HepG2 (cell line): ENCODE results near the gene ASCC3. TPM values are rescaled to one million over a fixed set of nuclear protein-coding genes. Genes with fewer than 3 reads are reported as not detected.

Source experiments
- ATAC-seq: fragments of 200-7000 bp; cut with Tn5 transposase; 3 replicates; pipeline ENCODE4 v1.9.1; 2020; ENCODE audit warnings: mild to moderate bottlenecking, moderate library complexity
- BruUV-seq: library from RNA; stranded (reverse); fragments of 400-500 nt; replicated peaks from 2 replicates; lab custom pipeline; 2021; lab: Mats Ljungman, UMichigan
- CTCF ChIA-PET: fragments of 300-600 bp; formaldehyde crosslinking; extraction: SDS; loops from one replicate; lab custom pipeline; 2021; ENCODE audit warnings: low total read pairs, inconsistent platforms, low intra/inter-chr PET ratio; lab: Yijun Ruan, JAX
- POLR2A ChIA-PET: fragments of 350-600 bp; sonication (Branson Sonifier 250); formaldehyde crosslinking; loops from one replicate; lab custom pipeline; 2020; ENCODE audit warnings: antibody characterized with exemption, inconsistent platforms; lab: Yijun Ruan, JAX
- DNase-seq: peaks from one replicate; pipeline ENCODE4 v3.0.0-alpha.2; 2015; ENCODE audit warnings: low spot score
- FAIRE-seq: peaks from 3 replicates; lab custom pipeline; 2011; peaks lifted over from hg19 to GRCh38; lab: Jason Lieb, UNC
- H2AFZ ChIP-seq: one replicate; pipeline ENCODE4 v1.6.1; 2011; ENCODE audit warnings: low read length, inconsistent platforms
- H3K27ac ChIP-seq: fragments of 300-600 bp; 3 replicates; pipeline ENCODE4 v1.8.0; 2011; ENCODE audit warnings: mixed run types, mild to moderate bottlenecking, mixed read lengths, low read length, inconsistent platforms; ENCODE audit not compliant: insufficient read depth; ENCODE audit errors: extremely low read length
- H3K27me3 ChIP-seq, 2 experiments: fragments of 200-600 bp in 1 of 2; 2 replicates in 1 of 2; 3 replicates in 1 of 2; pipeline versions ENCODE4 v1.6.0 to v1.8.0; 2011; ENCODE audit warnings: low read length in 2 of 2, mild to moderate bottlenecking in 2 of 2, moderate library complexity in 2 of 2, inconsistent platforms in 1 of 2; ENCODE audit not compliant: insufficient read depth in 2 of 2, control insufficient read depth in 1 of 2
- H3K36me3 ChIP-seq, 2 experiments: fragments of 200-600 bp in 1 of 2; replicated peaks in 1 of 2; 2 replicates in 1 of 2; 3 replicates in 1 of 2; pipeline versions ENCODE4 v1.5.1 to v1.8.0; 2011; ENCODE audit warnings: low read length in 2 of 2, inconsistent platforms in 1 of 2; ENCODE audit not compliant: insufficient read depth in 2 of 2, control insufficient read depth in 1 of 2
- H3K4me1 ChIP-seq: 2 replicates; pipeline ENCODE4 v1.5.1; 2012; ENCODE audit warnings: low read length, inconsistent platforms; ENCODE audit not compliant: insufficient read depth
- H3K4me2 ChIP-seq: 2 replicates; pipeline ENCODE4 v1.6.0; 2011; ENCODE audit warnings: low read depth, low read length, inconsistent platforms
- H3K4me3 ChIP-seq, 3 experiments: fragments of 200-600 bp in 1 of 3; sonication (generic), shearing (Covaris generic) in 1 of 3; replicated peaks in 1 of 3; 2 replicates each; pipeline ENCODE4 v1.5.1; 2011 to 2016; ENCODE audit warnings: low read length in 3 of 3, inconsistent platforms in 2 of 3, low read depth in 2 of 3, mild to moderate bottlenecking in 2 of 3, control low read depth in 1 of 3, mixed read lengths in 1 of 3; ENCODE audit not compliant: insufficient read depth in 1 of 3
- H3K79me2 ChIP-seq: one replicate; pipeline ENCODE4 v1.6.1; 2011; ENCODE audit warnings: low read length, inconsistent platforms; ENCODE audit not compliant: insufficient read depth
- H3K9ac ChIP-seq: 2 replicates; pipeline ENCODE4 v1.6.0; 2011; ENCODE audit warnings: mild to moderate bottlenecking, low read depth, low read length, inconsistent platforms; ENCODE audit not compliant: insufficient read depth
- H3K9me3 ChIP-seq: 2 replicates; pipeline ENCODE4 v1.5.1; 2012; ENCODE audit warnings: mild to moderate bottlenecking, low read length
- H4K20me1 ChIP-seq: 2 replicates; pipeline ENCODE4 v1.6.0; 2011; ENCODE audit warnings: inconsistent platforms, mild to moderate bottlenecking, low read length, moderate library complexity; ENCODE audit not compliant: insufficient read depth
- HOXA7 ChIP-seq: sonication (generic); formaldehyde crosslinking; IDR thresholded peaks from 2 replicates; pipeline ENCODE4 v1.8.1; 2022; ENCODE audit warnings: mild to moderate bottlenecking, missing genetic modification reagents, moderate library complexity
- NONO ChIP-seq, 2 experiments: fragments of 450-650 bp in 1 of 2; sonication (generic) in 1 of 2; formaldehyde crosslinking in 1 of 2; IDR thresholded peaks in 1 of 2; conservative IDR thresholded peaks in 1 of 2; 2 replicates each; pipeline versions ENCODE4 v1.6.1 to v1.8.0; 2017 to 2022; ENCODE audit warnings: mild to moderate bottlenecking in 1 of 2, missing genetic modification reagents in 1 of 2, moderate library complexity in 1 of 2
- RFX1 ChIP-seq: fragments of 450-650 bp; IDR thresholded peaks from 2 replicates; pipeline ENCODE4 v1.6.1; 2017
- STAG1 ChIP-seq: sonication (generic); formaldehyde crosslinking; IDR thresholded peaks from 2 replicates; pipeline ENCODE4 v1.4.0; 2020; ENCODE audit warnings: missing genetic modification reagents
- TBX3 ChIP-seq: fragments of 450-650 bp; IDR thresholded peaks from 2 replicates; pipeline ENCODE4 v1.6.1; 2017; ENCODE audit warnings: antibody characterized with exemption, mild to moderate bottlenecking, inconsistent platforms, borderline replicate concordance
- ZNF597 ChIP-seq: sonication (generic); formaldehyde crosslinking; IDR thresholded peaks from 2 replicates; pipeline ENCODE4 v1.5.0; 2020; ENCODE audit warnings: missing genetic modification reagents
- ZSCAN25 ChIP-seq: sonication (generic); formaldehyde crosslinking; IDR thresholded peaks from 2 replicates; pipeline ENCODE4 v1.8.0; 2022; ENCODE audit warnings: mild to moderate bottlenecking, missing genetic modification reagents
- WGBS: methylation state at CpG from one replicate; pipeline ENCODE4 v1.1.6; 2017; ENCODE audit warnings: low lambda C conversion rate; 5-methylcytosine and 5-hydroxymethylcytosine counted together
- in situ Hi-C: cut with HindIII; loops from 2 replicates; pipeline ENCODE4 v1.10.0; 2017; ENCODE audit warnings: low pct_unique_long_range_greater_than_20kb; ENCODE audit not compliant: extremely low pct_ligation_motif_present
- intact Hi-C: fragments of 100-400 bp; cut with micrococcal nuclease; formaldehyde crosslinking; loops from one replicate; pipeline ENCODE4 v1.10.0; 2022; ENCODE audit not compliant: unreplicated experiment
- polyA plus RNA-seq, 8 experiments: library from polyadenylated mRNA; depleted of rRNA in 3 of 8; stranded (reverse) in 7 of 8; unstranded in 1 of 8; fragments of >200 nt; fragmentation: Illumina TruSeq in 4 of 8; extraction: Trizol in 4 of 8; gene quantifications; 2 replicates each; pipeline versions ENCODE4 v1.2.1 to v1.2.3, GENCODE V29; 2011 to 2016; ENCODE audit warnings: low read depth in 4 of 8, missing spikeins in 1 of 8, mixed read lengths in 1 of 8; ENCODE audit not compliant: insufficient read depth in 1 of 8
- total RNA-seq, 5 experiments: library from RNA; depleted of rRNA; stranded (reverse); fragments of >200 nt; fragmentation: Illumina TruSeq; extraction: Trizol; gene quantifications; 2 replicates each; pipeline ENCODE4 v1.2.3, GENCODE V29; 2016; ENCODE audit warnings: low read depth in 1 of 5

ASCC3 gene
- total and polyA plus RNA-seq, 2 of the 13 experiments (the other 11 are each of a cell fraction or from before 2014, with no cell fraction given) = 23.1 to 55.7 TPM

- TF ChIP-seq ZNF597 (no peak), RFX1 (no peak)
- TF ChIP-seq, all 625 proteins: peak for 0
Measured at GRCh38 chr6:100780648-100781047, 100.5 kb downstream of the ASCC3 start (continued).

DNA sequence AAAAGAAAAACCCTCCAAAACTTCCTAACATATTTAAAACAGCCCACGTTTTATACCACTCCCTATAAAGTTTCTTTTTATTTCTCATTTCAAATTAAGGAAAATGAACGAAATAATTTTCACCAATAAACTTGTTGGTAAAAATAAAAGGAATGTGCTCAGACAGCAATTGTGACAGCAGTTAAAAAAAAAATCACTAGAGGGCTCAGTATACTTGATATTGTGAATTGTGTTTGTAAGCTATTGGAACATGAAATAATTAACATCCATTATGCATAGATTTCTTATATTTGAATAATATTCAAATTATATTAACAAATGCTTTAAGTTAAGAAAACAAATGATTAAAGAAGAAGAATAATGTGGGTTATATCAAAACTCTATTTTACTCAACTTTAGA is 105.5 kb downstream of the ASCC3 start:
- no peak for FAIRE-seq
- intact Hi-C loops (loop anchor here (2.0 kb wide), 1 partner anchor 451 kb away; no protein-coding TSS in a partner anchor), in situ Hi-C loops (no loop called here)
- H4K20me1 ChIP-seq = no peaks in the 10 kb centered on the region; the same call in 1 of the 2 replicates
- no peak overlapping the region for H3K9ac ChIP-seq
- ATAC-seq = no peak
- H3K27ac ChIP-seq = no peak overlapping the region
- no peaks in the 10 kb centered on the region for H3K36me3 ChIP-seq
- CTCF ChIA-PET = no interaction called here
- POLR2A ChIA-PET = no interaction called here
- no peak overlapping the region for H2AFZ ChIP-seq
- BruUV-seq = no TSS peak
- TF ChIP-seq ZSCAN25 = no peak
- TF ChIP-seq NONO (IDR thresholded peaks at IDR 0.05) = no peak
- no peak for TF ChIP-seq NONO (CRISPR knock-in tag; conservative IDR thresholded peaks at IDR 0.05)
- no peak for TF ChIP-seq TBX3
- TF ChIP-seq STAG1 (CRISPR knock-in tag) = peak; percentile 19; the same call in 1 of the 2 replicates
- no peak for TF ChIP-seq HOXA7 (CRISPR knock-in tag)
- H3K4me3 ChIP-seq = no peak overlapping the region
- 95% methylated on average over 2 of the region's 2 CpGs for WGBS
- H3K27me3 ChIP-seq = no peaks in the 10 kb centered on the region
- no peaks in the 10 kb centered on the region for H3K9me3 ChIP-seq
- no peaks in the 10 kb centered on the region for H3K79me2 ChIP-seq
- no peak for DNase-seq
- H3K4me2 ChIP-seq = no peak overlapping the region
- H3K4me1 ChIP-seq = no peaks in the 10 kb centered on the region
